ENCODE measurements around the gene WTIP.

Gene WTIP

DNA sequence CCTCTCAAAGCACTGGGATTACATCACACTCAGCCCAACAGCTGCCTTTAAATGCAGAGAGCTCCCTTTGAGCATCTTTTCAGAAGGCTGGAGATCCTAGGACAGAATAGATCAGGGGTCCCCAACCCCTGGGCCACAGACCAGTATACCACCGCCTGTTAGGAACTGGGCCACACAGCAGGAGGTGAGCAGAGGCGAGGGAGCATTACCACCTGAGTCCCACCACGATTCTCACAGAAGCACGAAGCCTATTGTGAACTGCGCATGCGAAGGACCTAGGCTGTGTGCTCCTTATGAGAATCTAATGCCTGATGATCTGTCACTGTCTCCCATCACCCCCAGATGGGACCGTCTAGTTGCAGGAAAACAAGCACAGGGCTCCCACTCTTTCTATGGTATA is 2.2 kb upstream of the WTIP start:
- DNase-seq (ENCODE audit: low spot score): no peak

DNA sequence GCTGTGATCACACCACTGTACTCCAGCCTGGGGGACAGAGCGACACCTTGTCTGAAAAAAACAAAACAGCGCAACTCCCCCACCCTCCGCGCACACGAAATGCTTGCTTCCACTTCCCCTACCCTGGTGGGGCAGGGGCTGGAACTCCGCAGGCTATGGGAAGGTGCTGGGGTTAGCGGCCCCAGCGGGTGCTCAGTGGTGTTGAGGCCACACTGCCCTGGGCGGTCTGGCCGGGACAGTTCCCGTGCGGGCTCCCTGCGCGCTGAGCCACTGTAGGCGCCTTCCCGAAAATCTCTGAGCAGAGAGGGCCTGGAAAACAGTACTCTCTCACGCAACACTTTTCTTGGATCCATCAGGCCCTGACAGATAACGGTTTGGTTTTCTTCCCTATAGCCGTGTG is 1.1 kb upstream of the WTIP start:
- DNase-seq (ENCODE audit: low spot score): no peak

DNA sequence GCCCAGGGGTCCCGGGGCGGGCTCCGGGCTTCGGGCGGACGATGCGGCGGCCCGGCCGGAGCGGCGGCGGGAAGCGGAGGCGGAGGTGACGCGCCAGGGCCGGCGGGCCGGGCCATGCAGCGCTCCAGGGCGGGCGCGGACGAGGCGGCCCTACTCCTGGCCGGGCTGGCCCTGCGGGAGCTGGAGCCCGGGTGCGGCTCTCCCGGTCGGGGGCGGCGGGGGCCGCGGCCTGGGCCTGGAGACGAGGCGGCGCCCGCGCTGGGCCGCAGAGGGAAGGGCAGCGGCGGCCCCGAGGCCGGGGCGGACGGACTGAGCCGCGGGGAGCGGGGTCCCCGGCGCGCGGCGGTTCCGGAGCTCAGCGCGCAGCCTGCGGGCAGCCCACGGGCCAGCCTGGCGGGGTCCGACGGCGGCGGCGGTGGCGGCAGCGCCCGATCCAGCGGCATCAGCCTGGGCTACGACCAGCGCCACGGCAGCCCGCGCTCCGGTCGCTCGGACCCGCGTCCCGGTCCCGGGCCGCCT is 362 bp downstream of the WTIP start:
- DNase-seq (ENCODE audit: low spot score): no peak

DNA sequence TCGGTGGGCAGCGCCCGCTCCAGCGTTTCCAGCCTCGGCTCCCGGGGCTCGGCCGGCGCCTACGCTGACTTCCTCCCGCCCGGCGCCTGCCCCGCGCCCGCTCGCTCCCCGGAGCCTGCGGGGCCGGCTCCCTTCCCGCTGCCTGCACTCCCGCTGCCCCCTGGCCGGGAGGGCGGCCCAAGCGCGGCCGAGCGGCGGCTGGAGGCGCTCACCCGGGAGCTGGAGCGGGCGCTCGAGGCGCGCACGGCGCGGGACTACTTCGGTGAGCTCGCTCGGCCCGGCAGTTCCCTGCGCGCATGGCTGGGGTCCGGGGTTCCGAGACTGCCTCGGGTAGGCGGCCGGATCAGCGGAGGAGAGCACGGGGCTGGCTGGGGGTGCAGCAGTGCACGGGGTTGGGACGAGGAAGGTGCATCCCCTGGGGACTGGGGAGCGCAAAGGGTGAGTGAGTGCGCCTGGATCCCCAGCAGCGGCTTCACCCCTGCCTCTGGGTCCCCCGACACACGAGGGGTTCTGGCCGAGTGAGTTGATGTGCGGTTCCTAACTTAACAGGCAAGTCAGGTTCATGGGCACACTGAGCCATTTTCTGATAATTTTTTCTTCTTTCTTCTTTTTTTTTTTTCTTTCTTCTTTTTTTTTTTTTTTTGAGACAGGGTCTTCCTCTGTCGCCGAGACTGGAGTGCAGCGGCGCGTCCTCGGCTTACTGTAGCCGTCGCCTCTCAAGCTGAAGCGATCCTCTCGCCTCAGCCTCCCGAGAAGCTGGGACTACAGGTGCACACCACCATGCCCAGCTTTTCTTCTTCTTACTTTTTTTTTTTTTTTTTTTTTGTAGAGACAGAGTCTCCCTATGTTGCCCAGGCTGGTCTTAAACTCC is 1.1 kb downstream of the WTIP start:
- no peak for DNase-seq (ENCODE audit: low spot score)

DNA sequence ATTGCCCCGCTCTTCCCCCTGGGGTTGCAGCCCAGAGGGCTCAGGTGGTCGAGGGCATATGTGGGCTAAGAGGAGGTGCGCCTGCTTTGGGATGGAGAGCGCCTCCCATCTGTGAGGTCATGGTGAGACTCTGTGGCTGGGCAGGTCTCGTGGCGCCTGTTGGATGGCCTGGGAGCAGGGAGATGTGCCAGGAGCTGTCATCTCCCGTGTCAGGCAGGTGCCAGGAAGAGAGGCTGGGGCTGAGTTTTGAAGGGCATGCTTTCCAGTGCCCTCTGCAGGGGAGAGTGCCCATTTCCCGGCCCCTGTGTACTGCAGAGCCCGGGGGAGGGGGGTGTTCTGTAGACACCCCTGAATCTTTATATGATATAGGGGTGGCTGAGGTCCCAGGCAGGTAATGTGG is 2.8 kb downstream of the WTIP start:
- no peak for DNase-seq (ENCODE audit: low spot score)

DNA sequence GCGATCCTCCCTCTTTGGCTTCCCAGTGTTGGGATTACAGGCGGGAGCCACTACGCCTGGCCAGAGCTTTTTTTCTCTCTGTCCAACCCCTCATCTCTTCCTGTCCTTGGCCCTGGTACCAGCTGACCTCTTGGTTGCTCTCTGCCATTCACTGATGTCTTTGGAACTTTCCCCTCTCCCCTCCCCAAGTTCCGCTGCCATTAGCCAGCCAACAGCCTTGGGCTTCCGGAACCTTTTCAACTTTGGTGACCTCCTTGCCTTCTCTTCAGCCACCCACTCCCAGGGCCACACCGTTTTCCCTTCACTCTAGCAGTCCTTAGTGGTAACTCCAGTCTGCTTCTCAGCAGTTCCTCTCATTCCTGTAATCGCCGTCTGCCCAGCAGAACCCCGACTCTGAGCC is 4.3 kb downstream of the WTIP start:
- no peak for DNase-seq (ENCODE audit: low spot score)

DNA sequence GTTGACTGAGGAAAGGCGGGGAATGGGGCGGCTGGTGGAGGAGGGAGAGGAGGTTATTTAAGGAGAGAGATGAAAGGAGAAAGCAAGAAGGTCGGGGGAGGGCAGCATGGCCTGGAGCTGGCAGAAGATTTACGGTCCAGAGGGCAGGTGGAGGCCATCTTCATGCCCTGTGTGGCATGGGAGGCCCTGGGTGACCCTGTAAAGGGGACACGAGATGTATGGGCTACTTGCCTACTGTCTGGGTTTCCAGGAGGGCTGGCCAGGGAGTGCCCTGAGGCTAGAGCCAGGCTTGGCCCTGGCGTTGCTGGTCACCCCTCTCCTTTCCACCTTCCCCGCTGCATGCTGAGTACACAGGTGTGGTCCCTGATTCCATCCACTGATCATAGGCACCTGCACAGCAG is 6.1 kb downstream of the WTIP start:
- DNase-seq (ENCODE audit: low spot score): no peak

DNA sequence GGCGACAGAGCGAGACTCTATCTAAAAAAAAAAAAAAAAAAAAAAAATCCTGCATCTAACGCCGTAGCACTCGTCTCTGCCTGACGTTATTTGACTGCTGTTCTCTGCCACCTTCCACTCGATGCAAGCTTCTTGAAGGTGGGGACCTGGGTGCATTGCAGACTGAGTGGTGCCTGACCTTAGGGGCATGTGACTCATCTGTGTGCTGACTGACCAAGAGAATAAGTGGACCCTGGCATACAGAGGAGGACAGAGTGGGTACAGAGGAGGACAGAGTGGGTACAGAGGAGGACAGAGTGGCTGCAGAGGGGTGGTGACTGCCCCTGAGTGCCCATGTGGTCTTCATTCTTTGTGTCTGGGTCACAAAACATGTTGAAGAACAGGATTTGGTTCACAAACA is 7.6 kb downstream of the WTIP start:
- no peak for DNase-seq (ENCODE audit: low spot score)

DNA sequence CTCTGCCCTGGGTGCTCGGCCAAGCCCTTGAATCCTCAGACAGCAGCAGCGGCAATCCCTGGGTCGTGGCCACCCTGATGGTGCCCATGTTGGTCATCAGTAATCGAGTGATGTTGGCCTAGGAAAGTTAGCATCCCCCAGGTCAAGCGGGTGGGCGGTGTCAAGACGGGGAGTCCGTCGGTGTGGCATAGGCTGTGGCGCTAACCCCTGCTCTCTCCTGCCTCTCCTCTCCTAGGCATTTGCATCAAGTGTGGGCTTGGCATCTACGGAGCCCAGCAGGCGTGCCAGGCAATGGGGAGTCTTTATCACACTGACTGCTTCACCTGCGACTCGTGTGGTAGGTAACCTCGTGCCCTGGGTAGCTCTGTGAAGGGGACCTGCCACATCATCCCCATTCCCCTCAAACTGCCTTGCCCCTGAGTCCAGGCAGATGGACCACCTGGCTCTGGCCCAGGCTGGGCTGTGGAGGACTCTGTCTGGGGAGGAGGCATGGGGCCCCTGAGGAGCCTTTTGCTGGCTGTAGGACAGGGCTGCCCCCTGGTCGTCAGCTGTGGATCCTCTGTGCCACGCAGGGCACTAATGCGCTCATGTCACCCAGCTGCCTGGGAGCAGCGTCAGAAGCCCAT is 8.7 kb downstream of the WTIP start:
- DNase-seq (ENCODE audit: low spot score): no peak

DNA sequence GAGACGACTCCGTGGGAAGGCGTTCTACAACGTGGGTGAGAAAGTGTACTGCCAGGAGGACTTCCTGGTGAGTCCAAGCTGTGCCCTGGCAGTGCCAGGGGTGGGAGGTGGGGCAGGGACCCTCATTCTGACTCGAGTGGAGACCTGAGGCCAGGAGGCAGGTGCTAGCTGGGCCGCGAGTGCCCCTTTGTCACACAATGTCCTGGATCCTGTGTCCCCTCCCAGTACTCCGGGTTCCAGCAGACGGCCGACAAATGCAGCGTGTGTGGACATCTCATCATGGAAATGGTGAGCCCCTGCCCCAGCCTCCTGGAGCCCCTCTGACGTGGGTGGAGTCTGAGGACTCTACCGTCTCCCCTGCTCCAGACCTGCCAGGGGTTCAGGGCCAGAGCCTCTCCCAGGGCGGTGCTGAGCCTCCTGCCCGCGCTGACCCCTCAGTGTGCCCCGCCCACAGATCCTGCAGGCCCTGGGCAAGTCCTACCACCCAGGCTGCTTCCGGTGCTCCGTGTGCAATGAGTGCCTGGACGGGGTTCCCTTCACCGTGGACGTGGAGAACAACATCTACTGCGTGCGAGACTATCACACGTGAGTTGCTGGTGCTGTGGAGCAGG is 11.6 kb downstream of the WTIP start:
- no peak for DNase-seq (ENCODE audit: low spot score)

DNA sequence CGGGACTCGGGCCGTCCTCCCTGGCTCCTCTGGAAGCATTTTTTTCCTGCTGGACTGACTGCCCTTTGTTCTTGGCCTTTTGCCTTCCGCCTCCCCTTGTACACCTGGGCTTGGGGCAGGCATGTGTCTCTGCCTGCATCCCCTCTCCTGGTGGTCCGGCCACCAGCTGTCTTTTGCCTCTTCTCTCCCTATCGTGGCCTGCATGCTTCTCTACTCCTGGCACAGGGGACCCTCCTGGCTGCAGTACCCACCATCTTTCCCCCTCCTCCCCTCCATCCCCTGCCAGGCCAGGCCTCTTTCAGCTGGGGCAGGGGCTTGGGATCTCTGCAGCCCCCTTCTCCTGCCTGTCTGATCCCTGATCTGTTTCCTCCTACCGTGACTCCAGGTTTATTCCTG is 12.1 kb downstream of the WTIP start:
- no peak for DNase-seq (ENCODE audit: low spot score)

DNA sequence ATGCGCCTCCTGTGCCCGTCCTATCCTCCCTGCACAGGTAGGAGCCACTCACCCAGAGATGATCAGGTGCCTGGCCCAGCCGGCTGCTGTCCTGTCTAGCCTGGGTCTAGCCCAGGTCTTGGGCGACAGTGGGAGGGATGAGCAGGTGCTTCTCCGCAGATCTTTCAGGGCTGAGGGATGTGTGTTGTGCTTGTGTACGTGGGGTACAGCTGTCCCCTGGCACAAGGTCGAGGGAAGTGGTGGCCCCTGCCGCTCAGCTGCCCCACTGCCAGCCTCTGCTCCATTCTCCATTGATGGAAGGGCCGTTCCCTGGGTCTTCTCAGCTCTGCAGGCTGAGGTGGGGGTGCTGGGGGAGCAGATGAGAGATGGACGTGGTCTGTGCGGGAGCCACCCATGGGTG is 13.0 kb downstream of the WTIP start:
- no peak for DNase-seq (ENCODE audit: low spot score)

DNA sequence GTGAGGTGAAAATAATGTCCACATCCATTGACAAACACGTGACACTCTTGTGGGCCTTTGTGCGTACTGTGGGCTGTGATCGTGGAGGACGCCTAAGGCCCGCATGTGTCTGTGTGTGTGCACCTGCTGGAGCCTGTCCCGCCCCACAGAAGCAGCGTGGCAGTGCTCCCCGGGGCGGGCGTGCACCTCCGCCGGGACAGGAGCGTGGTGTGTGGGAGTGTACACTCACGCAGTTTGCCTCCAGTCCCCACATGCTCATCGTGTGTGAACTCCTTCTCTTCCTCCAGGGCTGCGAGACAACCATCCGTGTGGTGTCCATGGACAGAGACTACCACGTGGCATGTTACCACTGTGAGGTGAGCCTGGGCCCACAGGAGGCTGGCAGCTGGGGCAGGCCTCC is 13.9 kb downstream of the WTIP start:
- DNase-seq (ENCODE audit: low spot score): no peak

DNA sequence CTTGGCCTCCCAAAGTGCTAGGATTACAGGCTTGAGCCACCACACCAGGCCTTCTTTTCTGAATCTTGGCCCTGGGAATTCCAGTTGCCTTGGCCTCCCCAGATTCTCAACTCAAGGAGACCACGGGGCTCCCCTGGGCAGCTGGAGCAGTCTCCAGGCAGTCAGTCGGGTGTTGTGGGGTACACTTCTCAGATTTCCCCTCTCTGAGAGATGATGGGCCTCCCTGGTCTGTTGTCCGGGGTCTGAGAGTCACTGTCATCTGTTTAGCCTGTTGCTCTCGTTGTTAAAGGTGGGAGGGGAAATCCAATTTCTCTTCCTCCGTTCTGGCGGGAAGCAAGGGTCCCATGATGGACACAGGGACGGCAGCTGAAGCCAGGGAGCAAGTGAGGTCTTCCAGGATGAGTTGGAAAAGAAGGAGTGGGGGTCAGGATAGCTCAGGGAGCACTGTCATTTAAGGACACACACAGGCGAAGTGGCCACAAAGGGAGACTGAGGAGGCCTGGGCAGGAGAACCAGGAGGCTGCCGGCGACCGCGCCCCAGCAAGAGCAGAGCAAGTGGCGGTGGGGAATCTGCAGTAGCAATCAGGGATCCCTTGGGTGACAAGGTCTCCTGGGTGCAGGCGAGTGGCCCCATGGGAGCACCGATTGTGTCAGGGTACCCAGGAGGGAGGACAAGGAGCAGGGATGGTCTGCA is 15.7 kb downstream of the WTIP start:
- DNase-seq (ENCODE audit: low spot score): no peak

DNA sequence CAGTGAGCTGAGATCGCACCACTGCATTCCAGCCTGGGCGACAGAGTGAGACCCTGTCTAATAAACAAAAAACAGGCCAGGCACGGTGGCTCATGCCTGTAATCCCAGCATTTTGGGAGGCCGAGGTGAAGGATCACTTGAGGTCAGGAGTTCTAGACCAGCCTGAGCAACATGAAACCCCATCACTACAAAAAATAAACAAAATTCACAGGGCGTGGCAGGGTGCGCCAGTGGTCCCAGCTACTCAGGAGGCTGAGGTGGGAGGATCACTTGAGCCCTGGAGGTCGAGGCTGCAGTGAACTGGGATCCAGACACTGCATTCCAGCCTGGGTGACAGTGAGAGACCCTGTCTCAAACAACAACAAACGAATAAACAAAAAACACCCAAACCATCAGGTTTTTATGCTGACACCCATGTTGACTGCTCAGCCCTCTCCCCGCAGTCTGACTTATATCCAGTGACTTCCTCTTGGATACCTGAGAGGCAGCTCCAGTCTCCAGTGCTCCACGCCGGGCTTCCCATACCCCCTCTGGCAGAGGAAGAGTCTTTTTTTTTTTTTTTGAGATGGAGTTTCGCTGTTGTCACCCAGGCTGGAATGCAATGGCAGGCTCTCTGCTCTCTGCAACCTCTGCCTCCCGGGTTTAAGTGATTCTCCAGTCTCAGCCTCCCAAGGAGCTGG is 17.7 kb downstream of the WTIP start:
- DNase-seq (ENCODE audit: low spot score): no peak

DNA sequence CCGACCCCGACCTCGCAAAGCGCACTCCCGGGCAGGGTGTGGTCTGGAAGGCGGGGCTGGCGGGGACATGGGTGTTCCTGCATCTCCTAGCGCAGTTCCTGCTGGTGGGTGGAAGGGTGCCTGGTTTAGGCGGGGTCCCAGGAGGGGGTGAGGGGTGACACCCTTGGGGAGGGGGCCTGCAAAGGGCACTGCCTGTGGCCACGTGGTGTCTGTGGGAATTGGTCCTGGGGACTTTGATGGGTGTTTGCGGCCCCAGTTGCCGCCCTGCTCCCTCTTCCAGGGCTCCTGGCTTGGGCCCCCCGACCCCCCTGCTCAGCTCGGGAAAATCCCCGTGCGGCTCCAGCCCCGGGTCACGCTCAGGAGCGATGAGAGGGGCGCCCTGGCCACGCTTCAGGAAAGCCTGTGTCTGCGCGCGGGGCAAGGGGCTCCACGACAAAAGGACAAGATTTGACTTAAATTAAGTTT is 19.1 kb downstream of the WTIP start:
- DNase-seq (ENCODE audit: low spot score): no peak

DNA sequence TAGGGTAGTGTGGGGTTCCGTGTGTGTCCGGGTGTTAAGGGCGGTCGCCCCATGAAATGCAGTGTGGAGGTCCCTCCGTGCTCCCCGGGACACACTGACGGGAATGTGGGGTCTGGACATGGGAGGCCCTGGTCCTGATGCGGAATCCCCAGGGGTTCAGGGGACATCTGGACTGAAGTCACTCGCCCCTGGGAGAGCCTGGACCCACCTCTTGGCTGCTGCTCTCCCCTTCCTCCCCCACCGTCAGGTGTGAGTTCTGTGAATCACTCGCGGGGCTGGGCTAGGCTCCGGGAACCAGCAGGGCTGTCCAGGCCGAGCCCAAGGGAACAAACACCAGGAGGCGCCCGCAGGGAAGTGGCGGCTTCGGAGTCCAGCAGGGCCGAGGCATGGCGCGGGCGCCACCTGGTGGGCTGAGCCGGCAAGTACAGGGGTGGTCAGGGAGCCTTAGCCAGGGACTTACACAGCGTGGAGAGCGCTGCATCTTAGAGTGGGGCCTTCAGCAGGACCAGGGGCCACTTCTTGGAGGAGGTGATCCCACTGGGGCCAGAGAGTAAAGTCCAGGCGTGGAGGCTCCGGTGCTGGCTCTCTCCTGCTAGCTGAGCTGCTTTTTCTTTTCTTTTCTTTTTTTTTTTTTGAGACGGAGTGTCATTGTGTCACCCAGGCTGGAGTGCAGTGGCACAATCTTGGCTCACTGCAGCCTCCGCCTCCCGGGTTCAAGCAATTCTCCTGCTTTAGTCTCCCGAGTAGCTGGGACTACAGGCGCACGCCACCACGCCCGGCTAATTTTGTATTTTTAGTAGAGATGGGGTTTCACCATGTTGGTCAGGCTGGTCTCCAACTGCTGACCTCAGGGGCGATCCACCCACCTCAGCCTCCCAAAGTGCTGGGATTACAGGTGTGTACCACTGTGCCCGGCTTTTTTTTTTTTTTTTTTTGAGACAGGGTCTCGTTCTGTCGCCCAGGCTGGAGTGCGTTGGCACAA is 20.1 kb downstream of the WTIP start:
- DNase-seq (ENCODE audit: low spot score): peak; percentile 85

DNA sequence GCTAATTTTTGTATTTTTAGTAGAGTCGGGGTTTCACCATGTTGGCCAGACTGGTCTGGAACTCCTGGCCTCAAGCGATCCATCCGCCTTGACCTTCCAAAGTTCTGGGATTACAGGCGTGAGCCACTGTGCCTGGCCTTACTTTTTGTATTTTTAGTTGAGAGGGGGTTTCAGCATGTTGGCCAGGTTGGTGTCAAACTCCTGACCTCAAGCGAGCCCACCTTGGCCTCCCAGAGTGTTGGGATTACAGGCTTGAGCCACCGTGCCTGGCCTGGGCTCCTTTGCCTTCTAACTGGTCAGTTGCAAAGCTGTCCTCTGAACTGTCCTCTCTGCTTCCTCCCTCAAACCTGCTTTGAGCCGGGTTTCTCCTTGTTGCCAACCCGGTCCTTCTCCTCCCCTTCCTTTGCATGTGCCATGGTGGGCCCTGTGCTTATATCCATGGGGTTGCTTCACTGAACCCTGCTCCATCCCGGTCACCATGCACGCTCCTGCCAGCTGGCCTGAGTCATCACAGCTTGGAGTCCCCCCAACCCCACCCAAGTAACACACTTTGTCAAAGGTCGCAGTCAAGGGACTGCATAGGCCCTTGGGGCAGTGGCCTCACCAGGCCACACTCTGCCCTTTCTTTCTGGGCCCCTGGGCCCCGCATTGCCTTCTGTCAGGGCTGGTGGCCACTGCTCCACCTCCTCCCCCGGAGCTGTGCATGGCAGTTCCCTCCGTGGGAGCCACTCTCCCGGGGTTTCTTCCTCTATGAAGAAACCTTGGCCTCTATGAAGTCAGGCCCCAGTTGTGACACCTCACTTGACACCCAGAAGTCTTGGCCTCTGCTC is 21.2 kb downstream of the WTIP start:
- DNase-seq (ENCODE audit: low spot score): no peak

DNA sequence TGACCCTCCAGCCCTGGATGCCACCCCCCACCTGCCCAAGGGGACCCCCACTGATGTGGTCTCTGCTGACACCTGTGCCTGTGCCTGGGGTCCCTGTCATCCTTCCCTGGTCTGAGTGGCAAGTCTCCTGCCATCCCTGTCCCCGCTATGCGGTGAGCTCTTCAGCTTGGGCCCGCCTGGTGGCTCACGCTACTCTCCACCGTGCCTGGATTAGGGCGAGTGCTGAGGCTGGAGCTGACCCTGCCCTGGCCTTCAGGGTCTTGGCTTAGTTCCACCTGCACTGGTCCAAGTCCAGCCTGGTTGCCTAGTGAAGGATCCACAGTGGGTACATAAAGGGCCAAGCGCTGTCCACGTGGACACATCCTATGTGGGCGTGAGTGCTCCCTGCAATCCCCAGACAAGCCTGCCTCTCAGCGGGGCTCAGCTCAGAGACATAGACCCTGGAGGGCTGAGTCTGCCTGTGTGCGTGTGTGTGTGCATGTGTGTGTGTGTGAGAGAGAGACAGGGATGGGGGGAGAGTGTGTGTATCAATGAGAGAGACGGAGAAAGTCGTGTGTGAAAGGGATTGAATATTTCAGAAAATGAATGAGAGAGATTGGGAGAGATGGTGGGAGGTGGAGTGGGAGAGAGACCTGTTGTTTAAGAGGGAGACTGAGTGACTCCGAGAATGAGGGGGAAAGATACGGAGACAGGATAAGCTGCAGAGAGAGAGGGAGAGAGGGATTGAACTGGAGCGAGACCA is 22.1 kb downstream of the WTIP start:
- no peak for DNase-seq (ENCODE audit: low spot score)

Measured in cerebellar cortex (tissue), 1 donor.